ENCODE measurements around the gene ASTN2. TPM values are rescaled to one million over a fixed set of nuclear protein-coding genes. Genes with fewer than 3 reads are reported as not detected.

Gene ASTN2
- polyA plus RNA-seq, 1 donor from 2014 or later: 6.8 TPM

GRCh38 chr9:116849721-116850120, 565.1 kb downstream of the ASTN2 start (continued):
- no peak for TF ChIP-seq RAD21 (conservative IDR thresholded peaks at IDR 0.05)
- no peak for TF ChIP-seq POLR2AphosphoS5 (IDR thresholded peaks at IDR 0.05)

- no peak overlapping the region for H3K4me2 ChIP-seq (ENCODE audit: low read length)
- H3K9me3 ChIP-seq (ENCODE audit: low read length): no peaks in the 10 kb centered on the region
- H3K79me2 ChIP-seq (replicated peaks; ENCODE audit: insufficient read depth, low read length): no peaks in the 10 kb centered on the region
- no peak overlapping the region for H3K9ac ChIP-seq (ENCODE audit: low read length)
- H4K20me1 ChIP-seq (ENCODE audit: insufficient read depth): no peaks in the 10 kb centered on the region
- no peaks in the 10 kb centered on the region for H3K9me2 ChIP-seq (ENCODE audit: insufficient read depth, low read length)
- no peak overlapping the region for H3K27ac ChIP-seq (ENCODE audit: low read length)
- H3F3A ChIP-seq (ENCODE audit: insufficient read depth, low read length, poor library complexity, severe bottlenecking): no peaks in the 10 kb centered on the region
- H3K27me3 ChIP-seq (ENCODE audit: insufficient read depth, low read depth, low read length): no peaks in the 10 kb centered on the region
- TF ChIP-seq TAF1 (IDR thresholded peaks at IDR 0.05; ENCODE audit: low read depth): no peak
- no peak for TF ChIP-seq CTCF (IDR thresholded peaks at IDR 0.05; ENCODE audit: poor library complexity, severe bottlenecking)
- TF ChIP-seq SMC3 (conservative IDR thresholded peaks at IDR 0.05; ENCODE audit: poor library complexity): no peak
- TF ChIP-seq POLR2AphosphoS5 (IDR thresholded peaks at IDR 0.05): no peak
- TF ChIP-seq RAD21 (conservative IDR thresholded peaks at IDR 0.05): no peak
- TF ChIP-seq MXI1 (conservative IDR thresholded peaks at IDR 0.05; ENCODE audit: poor library complexity, severe bottlenecking): no peak
- TF ChIP-seq EZH2 (IDR thresholded peaks at IDR 0.05; ENCODE audit: borderline replicate concordance, insufficient read depth, low read length, poor library complexity, severe bottlenecking): no peak
- no peak for TF ChIP-seq EP300 (conservative IDR thresholded peaks at IDR 0.05; ENCODE audit: poor library complexity, severe bottlenecking)
- no peak for TF ChIP-seq REST (IDR thresholded peaks at IDR 0.05; ENCODE audit: borderline replicate concordance)
- no peak overlapping the region for H2AFZ ChIP-seq (ENCODE audit: low read depth, low read length)
- H3K4me3 ChIP-seq (ENCODE audit: low read length): no peak overlapping the region
- no peaks in the 10 kb centered on the region for H3K36me3 ChIP-seq (ENCODE audit: insufficient read depth, low read length)
Observed at GRCh38 chr9:116844621-116845020, 570.2 kb downstream of the ASTN2 start.

DNA sequence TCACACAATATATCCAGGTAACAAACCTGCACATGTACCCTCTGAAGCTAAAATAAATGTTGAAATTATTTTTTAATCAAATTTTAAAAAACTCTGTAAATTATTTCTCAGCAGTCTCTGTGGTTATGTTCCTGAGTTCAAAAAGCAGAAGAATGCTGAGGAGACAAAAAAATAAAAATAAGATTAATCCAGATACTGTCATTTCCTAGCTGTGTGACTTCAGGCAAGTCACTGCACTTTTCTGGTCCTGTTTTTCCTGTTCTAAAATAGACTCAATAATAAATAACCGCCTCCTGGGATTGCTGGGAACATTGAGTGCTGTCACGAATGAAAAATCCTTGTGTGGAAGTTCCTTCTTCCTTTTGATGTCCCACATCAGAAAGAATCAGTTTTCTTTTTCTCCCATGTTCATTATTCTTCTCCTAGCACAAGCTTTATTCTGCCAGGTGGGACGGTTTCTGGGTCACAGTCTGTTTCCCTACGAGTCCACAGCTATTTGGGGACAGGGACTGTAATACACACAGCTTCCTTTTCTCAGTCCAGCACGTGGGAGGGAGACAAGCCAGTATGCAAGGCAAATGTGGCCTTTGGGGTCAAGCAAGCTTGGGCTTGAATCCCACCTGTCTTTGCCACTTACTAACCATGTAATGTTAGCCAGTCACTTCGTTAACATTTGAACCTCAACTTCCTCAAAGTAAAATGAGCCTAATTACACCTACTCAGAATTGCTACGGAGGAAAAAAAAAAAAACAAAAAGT, 570.8 kb downstream of the ASTN2 start:
- no peaks in the 10 kb centered on the region for H3K27me3 ChIP-seq (ENCODE audit: insufficient read depth, low read depth, low read length)
- no peak overlapping the region for H3K27ac ChIP-seq (ENCODE audit: low read length)
- H3K9ac ChIP-seq (ENCODE audit: low read length): no peak overlapping the region
- H4K20me1 ChIP-seq (ENCODE audit: insufficient read depth): no peaks in the 10 kb centered on the region
- H3K4me2 ChIP-seq (ENCODE audit: low read length): no peak overlapping the region
- H3K9me3 ChIP-seq (ENCODE audit: low read length): no peaks in the 10 kb centered on the region
- TF ChIP-seq CTCF (IDR thresholded peaks at IDR 0.05; ENCODE audit: poor library complexity, severe bottlenecking) (no peak), TAF1 (IDR thresholded peaks at IDR 0.05; ENCODE audit: low read depth) (no peak), SMC3 (conservative IDR thresholded peaks at IDR 0.05; ENCODE audit: poor library complexity) (no peak), RAD21 (conservative IDR thresholded peaks at IDR 0.05) (no peak), MXI1 (conservative IDR thresholded peaks at IDR 0.05; ENCODE audit: poor library complexity, severe bottlenecking) (no peak), EP300 (conservative IDR thresholded peaks at IDR 0.05; ENCODE audit: poor library complexity, severe bottlenecking) (no peak), POLR2AphosphoS5 (IDR thresholded peaks at IDR 0.05) (no peak)
- no peak overlapping the region for H3K4me3 ChIP-seq (ENCODE audit: low read length)
- H3K79me2 ChIP-seq (replicated peaks; ENCODE audit: insufficient read depth, low read length): no peaks in the 10 kb centered on the region
- no peaks in the 10 kb centered on the region for H3K9me2 ChIP-seq (ENCODE audit: insufficient read depth, low read length)
- no peaks in the 10 kb centered on the region for H3K36me3 ChIP-seq (ENCODE audit: insufficient read depth, low read length)
- no peak overlapping the region for H2AFZ ChIP-seq (ENCODE audit: low read depth, low read length)
- no peaks in the 10 kb centered on the region for H3F3A ChIP-seq (ENCODE audit: insufficient read depth, low read length, poor library complexity, severe bottlenecking)
